HG02884 (cell line): ENCODE data around the gene VWC2.

Source experiments
- ATAC-seq: cut with Tn5 transposase; IDR thresholded peaks from one replicate; pipeline ENCODE4 v1.9.1; 2021; ENCODE audit warnings: mild to moderate bottlenecking, moderate library complexity; ENCODE audit not compliant: unreplicated experiment

VWC2 gene

DNA sequence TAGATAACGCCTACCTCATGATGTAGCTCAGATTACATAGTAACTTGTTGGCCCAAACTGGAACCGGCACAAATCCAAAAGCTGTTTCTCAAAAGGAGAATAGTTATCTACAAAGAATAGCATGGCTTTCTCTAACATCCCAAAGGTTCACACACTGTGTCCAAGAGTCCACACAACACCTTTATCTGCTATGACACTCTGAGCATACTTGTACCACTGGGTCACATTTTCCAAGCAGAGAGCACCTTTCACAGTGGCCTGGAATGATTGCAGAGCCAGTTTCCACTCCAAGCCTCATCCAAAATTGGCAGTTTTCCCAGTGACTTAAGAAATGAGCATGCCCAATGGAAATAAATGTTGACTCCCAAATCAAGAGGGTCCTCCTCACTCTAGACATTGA lies 155.3 kb downstream of the VWC2 start:
- no peak for ATAC-seq

- ATAC-seq: no peak
Observed at GRCh38 chr7:49931627-49932026, 158.2 kb downstream of the VWC2 start.

- no peak for ATAC-seq
Observed at GRCh38 chr7:49937608-49938007, 164.2 kb downstream of the VWC2 start.
